WERI-Rb-1 (cell line): ENCODE results near the gene ALG2.
A peak's percentile ranks its signal among the peaks of the same experiment; 100 is the strongest.

Experiments used
- DNase-seq: peaks from one replicate; pipeline ENCODE4 v3.0.0-alpha.2; 2020
- H3K27ac ChIP-seq: fragments of 250-450 bp; sonication (Bioruptor Pico); 2 replicates; pipeline ENCODE4 v1.5.1; 2020; ENCODE audit warnings: mild to moderate bottlenecking, moderate library complexity
- H3K27me3 ChIP-seq: fragments of 250-450 bp; sonication (Bioruptor Pico); 2 replicates; pipeline ENCODE4 v1.5.1; 2021; ENCODE audit warnings: mild to moderate bottlenecking, low read depth, moderate library complexity; ENCODE audit not compliant: insufficient read depth, severe bottlenecking
- H3K36me3 ChIP-seq: fragments of 250-450 bp; sonication (Bioruptor Pico); 2 replicates; pipeline ENCODE4 v1.5.1; 2020; ENCODE audit warnings: mild to moderate bottlenecking, moderate library complexity
- H3K4me3 ChIP-seq: 2 replicates; pipeline ENCODE4 v1.5.1; 2011; ENCODE audit warnings: low read depth, mild to moderate bottlenecking, control low read depth, low read length
- H3K9me3 ChIP-seq: fragments of 250-450 bp; sonication (Bioruptor Pico); 2 replicates; pipeline ENCODE4 v1.5.1; 2021; ENCODE audit warnings: mild to moderate bottlenecking, moderate library complexity; ENCODE audit not compliant: severe bottlenecking
- CTCF ChIP-seq: IDR thresholded peaks from 2 replicates; pipeline ENCODE4 v1.5.1; 2011; ENCODE audit warnings: low read depth, mild to moderate bottlenecking, control low read depth, inconsistent platforms, low read length

Gene ALG2

GRCh38 chr9:99187311-99187710 lies 34.4 kb downstream of the ALG2 start:
- DNase-seq: no peak
- no peak for TF ChIP-seq CTCF
- no peak overlapping the region for H3K27ac ChIP-seq

GRCh38 chr9:99185934-99186333 lies 35.8 kb downstream of the ALG2 start:
- H3K4me3 ChIP-seq: no peak overlapping the region
- no peak for TF ChIP-seq CTCF
- no peaks in the 10 kb centered on the region for H3K9me3 ChIP-seq
- no peak for DNase-seq
- no peaks in the 10 kb centered on the region for H3K27me3 ChIP-seq
- no peak overlapping the region for H3K27ac ChIP-seq
- no peaks in the 10 kb centered on the region for H3K36me3 ChIP-seq

More at GRCh38 chr9:99187311-99187710, 34.4 kb downstream of the ALG2 start:
- Histone ChIP-seq H3K27me3 (no peaks in the 10 kb centered on the region), H3K36me3 (no peaks in the 10 kb centered on the region), H3K9me3 (no peaks in the 10 kb centered on the region), H3K4me3 (no peak overlapping the region)

- Histone ChIP-seq H3K9me3 (no peaks in the 10 kb centered on the region), H3K4me3 (no peak overlapping the region), H3K27ac (no peak overlapping the region), H3K36me3 (no peaks in the 10 kb centered on the region), H3K27me3 (no peaks in the 10 kb centered on the region)
- no peak for DNase-seq
- no peak for TF ChIP-seq CTCF
Measured at GRCh38 chr9:99185348-99185632, 36.5 kb downstream of the ALG2 start.

- Histone ChIP-seq H3K4me3 (no peak overlapping the region), H3K9me3 (no peaks in the 10 kb centered on the region), H3K27ac (peak overlapping the region; percentile 70), H3K36me3 (no peaks in the 10 kb centered on the region), H3K27me3 (no peaks in the 10 kb centered on the region)
- peak; percentile 96 for TF ChIP-seq CTCF
- DNase-seq: peak; percentile 92
Measured at GRCh38 chr9:99184475-99185347, 37.0 kb downstream of the ALG2 start.

GRCh38 chr9:99184110-99184474 lies 37.6 kb downstream of the ALG2 start:
- TF ChIP-seq CTCF: no peak
- DNase-seq: no peak
- no peaks in the 10 kb centered on the region for H3K27me3 ChIP-seq
- no peak overlapping the region for H3K4me3 ChIP-seq
- no peaks in the 10 kb centered on the region for H3K36me3 ChIP-seq
- peak overlapping the region; percentile 70; the same call in 1 of the 2 replicates for H3K27ac ChIP-seq
- no peaks in the 10 kb centered on the region for H3K9me3 ChIP-seq

GRCh38 chr9:99183616-99184015 lies 38.1 kb downstream of the ALG2 start:
- no peak overlapping the region for H3K4me3 ChIP-seq
- no peak for TF ChIP-seq CTCF
- no peaks in the 10 kb centered on the region for H3K9me3 ChIP-seq
- no peak for DNase-seq
- H3K36me3 ChIP-seq: no peaks in the 10 kb centered on the region
- no peaks in the 10 kb centered on the region for H3K27me3 ChIP-seq
- H3K27ac ChIP-seq: no peak overlapping the region
